ENCODE results near the gene FHIP1B.

- TF ChIP-seq CTCF (conservative IDR thresholded peaks at IDR 0.05; ENCODE audit: low read length) (no peak), EZH2phosphoT487 (IDR thresholded peaks at IDR 0.05; ENCODE audit: borderline replicate concordance, low read depth, low read length) (no peak)
Measured at GRCh38 chr11:6206456-6207180, 27.8 kb downstream of the FHIP1B start.
